Renal cortical epithelial cell (primary cell): ENCODE data around the gene PXMP4. TPM values are rescaled to one million over a fixed set of nuclear protein-coding genes. Genes with fewer than 3 reads are reported as not detected.
A peak's percentile ranks its signal among the peaks of the same experiment; 100 is the strongest.

Experiments used
- DNase-seq: peaks from one replicate; pipeline ENCODE4 v3.0.0-alpha.2; 2011; ENCODE audit warnings: low read depth
- total RNA-seq: library from RNA; depleted of rRNA; stranded (reverse); fragments of >200 nt; gene quantifications from 2 replicates; pipeline ENCODE4 v1.2.3, GENCODE V29; 2014

The PXMP4 gene
- total RNA-seq, 1 donor from 2014 or later = 6.3 TPM

GRCh38 chr20:33684533-33685327, 35.4 kb downstream of the PXMP4 start:
- no peak for DNase-seq

GRCh38 chr20:33681728-33682353, 38.3 kb downstream of the PXMP4 start:
- DNase-seq = no peak

- no peak for DNase-seq
Observed at GRCh38 chr20:33681288-33681687, 38.8 kb downstream of the PXMP4 start.

- no peak for DNase-seq
Observed at GRCh38 chr20:33680686-33681085, 39.4 kb downstream of the PXMP4 start.

GRCh38 chr20:33679758-33680485, 40.2 kb downstream of the PXMP4 start:
- no peak for DNase-seq

GRCh38 chr20:33677991-33678702, 42.0 kb downstream of the PXMP4 start:
- DNase-seq = no peak

- DNase-seq = no peak
Observed at GRCh38 chr20:33676652-33677645, 43.2 kb downstream of the PXMP4 start.

- DNase-seq = no peak
Observed at GRCh38 chr20:33676121-33676520, 44.0 kb downstream of the PXMP4 start.

- peak; percentile 7 for DNase-seq
Observed at GRCh38 chr20:33675136-33675959, 44.8 kb downstream of the PXMP4 start.

GRCh38 chr20:33674294-33675135, 45.6 kb downstream of the PXMP4 start, which contains the start of gene NECAB3:
TSS of gene NECAB3 (minus strand) at chr20:33674428. CDS start at chr20:33674352, 76 bp downstream.
- DNase-seq = peak; percentile 16

GRCh38 chr20:33673410-33674293, 46.5 kb downstream of the PXMP4 start:
- peak; percentile 44 for DNase-seq

- no peak for DNase-seq
Observed at GRCh38 chr20:33673114-33673409, 47.0 kb downstream of the PXMP4 start.

GRCh38 chr20:33672426-33673113, 47.5 kb downstream of the PXMP4 start:
- no peak for DNase-seq

GRCh38 chr20:33671573-33672288, 48.4 kb downstream of the PXMP4 start:
- no peak for DNase-seq

GRCh38 chr20:33670715-33671499, 49.2 kb downstream of the PXMP4 start:
- no peak for DNase-seq
